GM20431 (cell line): ENCODE results near the gene PREB.

ENCODE experiments used
- in situ Hi-C: fragments of 300-500 bp; cut with MseI, MboI; formaldehyde crosslinking; loops from one replicate; pipeline ENCODE4 v1.15.0; 2020; ENCODE audit warnings: low sequenced_read_pairs; ENCODE audit not compliant: unreplicated experiment

PREB gene

GRCh38 chr2:27133905-27134780 is at the start of gene PREB:
TSS of gene PREB (minus strand) at chr2:27134636. CDS start at chr2:27134421, 215 bp downstream.
- in situ Hi-C loops = no loop called here

- in situ Hi-C loops = loop anchor here (25.0 kb wide), 1 partner anchor 222 kb away; the partner anchor contains the start of gene MAPRE3
These were observed 49.7 kb upstream of the PREB start for GRCh38 chr2:27184115-27184514.

- in situ Hi-C loops = loop anchor here (25.0 kb wide), 1 partner anchor 220 kb away; the partner anchor contains the start of gene MAPRE3
These were observed 47.9 kb upstream of the PREB start for GRCh38 chr2:27182346-27182745.

GRCh38 chr2:27179344-27180000 is 45.0 kb upstream of the PREB start:
- in situ Hi-C loops = loop anchor here (25.0 kb wide), 1 partner anchor 217 kb away; the partner anchor contains the start of gene MAPRE3

GRCh38 chr2:27178469-27178868 is 44.0 kb upstream of the PREB start:
- in situ Hi-C loops = loop anchor here (25.0 kb wide), 1 partner anchor 216 kb away; the partner anchor contains the start of gene MAPRE3

- in situ Hi-C loops = loop anchor here (25.0 kb wide), 1 partner anchor 215 kb away; the partner anchor contains the start of gene MAPRE3
These were observed 43.3 kb upstream of the PREB start for GRCh38 chr2:27177441-27178351.

- in situ Hi-C loops = loop anchor here (25.0 kb wide), 1 partner anchor 213 kb away; the partner anchor contains the start of gene MAPRE3
These were observed 41.3 kb upstream of the PREB start for GRCh38 chr2:27175781-27176180.

GRCh38 chr2:27175330-27175729 is 40.9 kb upstream of the PREB start:
- in situ Hi-C loops = loop anchor here (25.0 kb wide), 1 partner anchor 213 kb away; the partner anchor contains the start of gene MAPRE3

GRCh38 chr2:27174638-27175037 is 40.2 kb upstream of the PREB start:
- in situ Hi-C loops = loop anchor here (25.0 kb wide), 1 partner anchor 212 kb away; the partner anchor contains the start of gene MAPRE3

- in situ Hi-C loops = no loop called here
These were observed 37.0 kb upstream of the PREB start for GRCh38 chr2:27171351-27171848.

- in situ Hi-C loops = no loop called here
These were observed 36.3 kb upstream of the PREB start for GRCh38 chr2:27170581-27171337.

- in situ Hi-C loops = no loop called here
These were observed 30.7 kb upstream of the PREB start for GRCh38 chr2:27164960-27165763.

- in situ Hi-C loops = no loop called here
These were observed 28.0 kb upstream of the PREB start for GRCh38 chr2:27162151-27163121.

- in situ Hi-C loops = no loop called here
These were observed 25.8 kb upstream of the PREB start for GRCh38 chr2:27160191-27160590.

GRCh38 chr2:27159271-27159670 is 24.8 kb upstream of the PREB start:
- in situ Hi-C loops = no loop called here

- in situ Hi-C loops = no loop called here
These were observed 24.0 kb upstream of the PREB start for GRCh38 chr2:27158468-27158867.

- in situ Hi-C loops = no loop called here
These were observed 20.7 kb upstream of the PREB start for GRCh38 chr2:27155069-27155520.
